Muscle of back (tissue), 11 donors: ENCODE measurements around the gene THRB. TPM values are rescaled to one million over a fixed set of nuclear protein-coding genes. Genes with fewer than 3 reads are reported as not detected.
"Not testable (repeated sequence)": the region's sequence is repeated elsewhere in the genome, so short reads cannot be mapped to it uniquely, and the experiment has no call there.

Experiments
- DNase-seq, 3 donors: peaks; one replicate each; pipeline versions ENCODE4 v3.0.0 to v3.0.0-alpha.2; 2013
- polyA plus RNA-seq, 10 donors: library from polyadenylated mRNA; unstranded; fragments of 120-200 nt; gene quantifications; one replicate each; pipeline ENCODE4 v1.2.1, GENCODE V29; 2013; ENCODE audit not compliant: insufficient read length in 10 of 10

Gene THRB
- polyA plus RNA-seq, 10 donors, result 0.88 to 5.3 (median 1.3) TPM

DNA sequence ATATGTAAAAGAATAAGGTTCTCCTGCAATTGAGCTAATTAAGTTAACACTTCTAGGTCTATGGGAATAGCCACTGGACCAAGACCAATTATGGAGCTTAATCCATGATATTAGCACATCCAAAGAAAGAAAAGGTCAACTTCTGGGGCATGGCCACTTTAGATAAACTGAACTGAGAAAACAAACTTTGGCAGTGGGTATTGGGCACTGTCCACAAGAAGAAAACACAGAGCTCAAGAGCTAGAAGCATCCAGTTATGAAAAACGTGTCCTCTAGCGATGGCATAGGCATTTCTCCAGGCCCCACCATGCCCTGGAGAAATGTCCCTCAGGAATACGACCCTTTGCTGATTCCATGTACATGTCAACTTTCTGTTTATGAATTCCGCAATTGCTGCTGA lies 87.8 kb downstream of the THRB start:
- no peak for DNase-seq

DNA sequence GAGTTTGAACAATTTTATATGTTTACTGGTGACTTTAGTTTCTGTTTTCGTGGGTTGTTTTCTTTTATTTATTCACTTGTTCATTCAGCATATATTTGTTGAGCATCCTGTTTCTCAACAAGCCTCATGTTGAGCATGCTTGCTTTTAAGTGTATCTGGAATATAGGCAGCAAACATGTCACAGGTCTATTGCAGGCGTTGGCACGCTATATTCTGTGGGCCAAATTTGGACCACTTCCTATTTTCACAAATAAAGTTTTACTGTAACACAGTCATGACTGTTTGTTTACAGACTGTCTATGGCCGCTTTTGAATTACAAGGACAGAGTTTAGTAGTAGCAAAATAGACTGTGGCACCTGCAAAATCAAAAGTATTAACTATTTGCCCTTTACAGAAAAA lies 89.6 kb downstream of the THRB start:
- no peak for DNase-seq

DNA sequence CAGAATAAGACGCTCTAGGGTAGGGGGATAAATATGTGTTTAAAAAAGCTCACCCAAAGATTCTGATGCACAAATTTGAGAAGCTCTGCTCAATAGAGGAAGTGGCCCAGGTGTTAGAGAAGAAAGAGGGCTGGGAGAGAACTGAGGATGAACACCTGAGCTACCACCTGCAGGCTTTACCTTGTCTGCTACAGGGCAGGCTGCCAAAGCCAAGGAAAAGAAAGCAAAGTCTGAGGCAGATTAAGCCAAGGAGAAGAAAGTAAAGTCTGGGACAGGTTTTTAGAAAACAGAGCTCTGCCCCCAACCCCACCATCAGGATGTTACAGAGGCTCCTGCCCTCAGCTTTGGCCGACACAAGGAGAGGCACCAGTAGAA lies 92.9 kb downstream of the THRB start:
- DNase-seq, result no peak

DNA sequence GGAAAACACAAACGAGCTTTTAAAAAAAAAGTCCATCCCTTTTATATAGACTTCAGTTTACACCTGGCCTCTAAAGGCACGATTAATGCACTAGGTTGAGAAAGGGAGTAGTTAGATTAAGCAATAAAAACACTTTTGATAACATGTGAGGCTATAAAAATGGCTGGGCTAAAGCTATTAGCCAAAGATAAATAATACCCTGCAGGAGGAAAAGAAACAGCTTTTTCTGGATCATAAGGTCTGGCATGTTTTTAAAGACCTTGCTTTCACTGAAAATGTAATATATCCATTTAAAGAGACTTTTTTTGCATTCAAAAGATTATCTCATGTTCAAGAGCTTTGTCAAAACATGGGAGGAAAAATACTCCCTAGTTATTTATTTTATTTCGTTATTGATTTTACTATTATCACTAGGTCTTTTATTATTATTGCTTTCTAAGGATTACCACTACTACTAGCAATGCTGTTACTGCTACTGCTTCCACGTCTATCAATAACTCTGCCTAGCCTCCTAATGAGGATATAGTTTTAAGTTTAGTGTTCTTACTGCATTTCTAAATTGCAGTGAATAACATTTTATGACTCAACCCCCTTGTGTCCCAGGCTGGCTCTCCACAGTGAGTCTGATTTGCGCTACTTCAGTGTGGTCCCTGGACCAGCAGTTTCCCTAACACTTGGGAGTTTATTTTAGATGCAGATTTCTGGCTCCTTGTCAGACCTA lies 93.4 kb downstream of the THRB start:
- no peak for DNase-seq

DNA sequence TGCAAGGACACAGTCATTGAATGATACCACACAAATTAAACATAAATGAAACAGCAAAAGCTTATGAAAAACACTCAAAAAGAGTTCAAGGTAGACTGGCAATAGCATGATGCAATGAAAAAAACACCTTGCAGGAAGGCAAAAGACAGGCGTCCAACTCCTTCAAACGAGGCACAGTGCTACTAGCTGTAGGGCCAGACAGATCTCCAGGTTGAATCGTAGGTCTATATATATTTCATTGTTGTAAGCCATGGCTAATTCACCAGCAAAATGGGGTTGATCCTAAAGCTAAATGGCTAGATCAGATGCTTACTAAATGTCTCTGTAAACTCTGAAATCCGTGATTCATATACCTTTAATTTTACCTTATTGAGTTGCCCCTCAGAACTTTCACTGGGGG lies 94.2 kb downstream of the THRB start:
- DNase-seq, result no peak

DNA sequence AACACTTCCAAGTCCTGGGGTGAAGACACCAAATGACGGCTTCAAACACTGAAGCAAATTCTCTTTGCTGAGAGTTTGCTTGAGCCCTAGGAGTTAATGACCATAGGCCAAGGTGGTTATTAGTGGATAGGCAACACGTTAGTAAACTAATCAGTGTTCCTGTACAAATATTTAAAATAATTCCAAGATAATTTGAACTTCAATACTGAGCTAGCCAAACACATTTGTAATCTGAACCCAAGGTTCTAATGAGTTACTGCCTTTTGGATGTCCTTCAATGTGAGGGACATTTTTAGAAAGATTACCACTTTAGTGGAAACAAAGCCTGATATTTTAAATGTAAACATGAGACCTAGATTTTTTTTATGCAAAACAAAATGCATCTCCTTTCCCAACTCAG lies 94.6 kb downstream of the THRB start:
- no peak for DNase-seq

DNA sequence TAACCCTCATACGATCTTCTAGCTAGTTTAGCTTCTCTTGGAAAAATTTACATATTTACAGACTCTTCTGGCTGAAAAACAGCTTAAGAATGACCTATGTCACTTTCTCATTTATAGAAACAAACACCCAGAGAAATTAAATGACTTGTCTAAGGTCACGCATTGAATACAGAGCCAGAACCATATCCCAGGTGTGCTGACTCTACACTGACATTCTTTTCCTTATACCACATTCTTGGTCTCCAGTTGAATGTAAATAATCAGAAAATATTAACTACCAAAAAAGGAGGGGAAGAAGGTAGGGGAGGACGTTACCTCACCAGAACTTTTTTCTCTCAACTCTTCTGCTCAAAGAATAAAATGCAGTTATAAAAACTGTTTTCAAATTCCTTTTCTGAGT lies 95.0 kb downstream of the THRB start:
- DNase-seq, result no peak

DNA sequence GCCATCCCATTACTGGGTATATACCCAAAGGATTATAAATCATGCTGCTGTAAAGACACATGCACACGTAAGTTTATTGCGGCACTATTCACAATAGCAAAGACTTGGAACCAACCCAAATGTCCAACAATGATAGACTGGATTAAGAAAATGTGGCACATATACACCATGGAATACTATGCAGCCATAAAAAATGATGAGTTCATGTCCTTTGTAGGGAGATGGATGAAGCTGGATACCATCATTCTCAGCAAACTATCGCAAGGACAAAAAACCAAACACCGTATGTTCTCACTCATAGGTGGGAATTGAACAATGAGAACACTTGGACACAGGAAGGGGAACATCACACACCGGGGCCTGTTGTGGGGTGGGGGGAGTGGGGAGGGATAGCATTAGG lies 95.9 kb downstream of the THRB start:
- DNase-seq, result not testable (repeated sequence)

DNA sequence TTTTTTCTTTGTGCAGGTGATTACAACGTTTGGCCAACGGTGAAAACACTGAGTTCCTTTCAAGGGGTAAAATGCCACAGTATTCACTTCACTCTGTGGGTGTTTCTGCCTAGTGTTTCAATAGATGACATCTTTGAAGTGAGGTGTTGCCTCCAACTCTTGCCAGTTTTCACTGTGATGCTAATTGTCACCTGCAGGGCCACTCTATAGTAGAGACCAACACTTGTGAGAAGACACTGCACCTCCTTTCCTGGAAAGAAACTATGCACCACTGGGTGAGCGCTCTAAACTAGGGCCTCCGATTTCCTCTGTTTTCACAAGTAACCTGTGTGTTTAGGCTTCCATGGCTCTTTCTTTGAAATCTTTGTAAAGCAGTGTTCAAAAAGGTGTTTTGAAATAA lies 98.3 kb downstream of the THRB start:
- DNase-seq, result no peak

DNA sequence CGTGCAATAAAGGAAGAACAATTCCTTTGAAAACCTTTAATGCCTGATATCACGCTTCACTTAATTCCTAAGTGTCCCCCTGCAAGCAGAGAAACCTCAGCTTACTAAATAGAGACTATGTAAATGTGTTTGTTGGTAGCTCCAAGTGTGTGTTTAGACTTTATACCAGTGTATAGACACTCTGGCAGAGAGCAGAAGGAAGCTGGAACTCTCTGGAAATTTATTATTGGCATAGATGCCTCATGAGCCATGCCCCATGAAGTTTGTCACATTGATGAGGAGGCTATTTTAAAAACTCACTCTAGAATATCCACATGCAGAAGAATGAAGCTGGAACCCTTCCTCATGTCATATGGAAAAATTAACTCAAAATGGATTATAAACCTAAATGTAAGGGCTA lies 99.9 kb downstream of the THRB start:
- no peak for DNase-seq

DNA sequence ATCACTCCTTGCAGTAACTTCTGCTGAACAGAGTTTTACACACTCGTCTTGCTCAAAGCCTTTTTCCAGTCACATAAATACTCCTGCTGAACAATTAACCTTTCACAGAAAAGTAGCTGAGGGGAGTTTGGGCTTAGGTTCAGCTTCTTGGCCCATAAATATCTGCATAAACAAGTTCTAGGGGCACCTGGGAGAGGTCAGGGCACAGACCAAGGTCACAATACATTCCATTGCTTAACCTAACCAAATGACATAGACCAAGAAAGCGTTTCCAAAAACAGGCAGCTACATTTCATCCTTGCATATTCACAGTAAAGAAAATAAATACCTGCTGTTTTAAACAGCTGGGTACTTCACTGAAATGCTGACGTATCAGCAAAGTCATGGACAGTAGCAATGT lies 101.3 kb downstream of the THRB start:
- no peak for DNase-seq

DNA sequence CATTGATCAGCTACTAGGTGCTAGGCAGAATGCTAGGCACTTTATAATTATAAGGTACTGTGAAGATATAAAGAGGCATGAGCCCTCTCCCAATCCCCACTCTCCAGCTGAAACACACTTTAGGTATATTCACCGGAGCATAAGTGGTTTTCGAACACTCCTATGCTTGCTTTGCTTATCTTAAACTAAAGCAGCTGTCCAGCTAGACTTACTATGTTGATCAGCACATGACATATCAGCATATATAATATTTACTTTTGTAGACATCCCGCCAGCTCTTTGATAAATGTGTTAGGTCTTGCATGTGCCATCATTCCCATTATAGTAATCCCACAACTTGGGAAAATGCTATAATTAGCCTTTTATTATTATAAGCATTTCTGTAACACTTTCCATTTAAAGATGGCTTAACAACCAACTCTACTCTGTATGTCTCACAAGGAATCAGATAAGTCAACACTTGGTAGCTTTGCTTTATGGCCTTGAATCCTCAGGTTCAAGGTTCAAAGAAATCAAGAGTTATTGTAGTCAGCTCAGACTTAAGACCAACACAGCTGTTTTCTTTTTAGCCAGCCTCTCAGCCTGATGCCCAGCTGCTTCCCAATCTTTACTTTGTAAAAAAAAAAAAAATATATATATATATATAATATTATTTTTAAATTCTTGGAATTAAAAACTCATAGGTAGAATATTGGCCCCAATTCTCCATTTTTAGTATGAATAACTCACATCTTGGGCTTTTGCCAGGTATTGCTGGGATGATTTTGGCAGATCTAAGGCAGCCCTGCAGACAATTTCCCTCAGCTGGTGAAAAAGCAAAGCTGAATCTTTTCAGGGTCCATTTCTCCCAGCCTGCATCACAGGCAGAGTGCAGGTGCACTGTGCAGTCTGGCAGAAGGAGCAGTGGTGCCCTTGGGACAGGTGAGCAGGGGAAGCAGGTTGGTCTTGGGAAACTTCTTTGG lies 104.2 kb downstream of the THRB start:
- DNase-seq, result peak in 1 of 3 donors; percentile 32

DNA sequence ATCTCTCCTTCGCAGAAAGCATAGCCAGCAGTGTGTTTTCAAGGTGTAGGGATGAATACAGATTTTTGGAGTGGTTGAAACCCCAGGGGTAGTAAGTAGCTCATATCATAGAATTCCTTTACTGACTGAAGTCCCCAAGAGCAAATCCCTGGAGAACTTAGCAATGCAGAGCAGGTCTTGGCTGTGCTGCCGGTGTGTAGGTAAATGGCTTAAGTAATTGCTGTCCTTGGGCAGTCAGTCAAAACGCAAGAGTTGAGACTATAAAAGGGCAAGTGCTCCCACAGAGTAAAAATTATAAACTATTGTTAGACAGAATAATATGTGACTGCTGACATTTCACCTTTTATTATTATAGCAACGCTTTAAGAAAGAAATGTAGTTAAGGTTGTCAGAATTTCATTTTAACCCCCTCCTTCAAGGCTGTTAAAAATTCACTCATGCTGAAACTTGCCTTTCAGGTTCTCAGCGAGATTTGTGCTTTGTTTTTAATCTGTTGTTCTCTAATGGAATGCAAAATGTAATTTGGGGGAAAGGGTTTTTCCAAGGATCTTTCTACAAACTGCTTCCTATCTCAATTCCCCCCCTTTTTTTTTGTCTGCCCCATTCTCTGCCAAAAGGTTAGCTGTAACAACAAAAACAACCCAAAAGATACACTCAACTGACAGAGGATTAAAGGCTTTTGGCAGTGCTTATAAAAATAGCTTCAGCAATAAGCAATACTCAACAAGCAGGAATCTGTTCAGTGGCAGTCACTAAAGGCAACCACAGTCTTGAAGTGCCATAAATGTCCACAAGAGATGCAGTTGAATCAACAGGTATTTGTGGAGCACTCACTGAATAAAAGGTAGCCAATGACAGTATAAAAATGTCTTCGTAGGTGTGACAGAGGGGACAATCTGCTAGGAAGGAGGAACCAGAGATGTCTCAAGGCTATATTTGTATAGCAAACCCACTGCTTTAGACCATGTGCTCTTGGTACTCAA lies 105.3 kb downstream of the THRB start:
- DNase-seq, result peak in 1 of 3 donors; percentile 36

DNA sequence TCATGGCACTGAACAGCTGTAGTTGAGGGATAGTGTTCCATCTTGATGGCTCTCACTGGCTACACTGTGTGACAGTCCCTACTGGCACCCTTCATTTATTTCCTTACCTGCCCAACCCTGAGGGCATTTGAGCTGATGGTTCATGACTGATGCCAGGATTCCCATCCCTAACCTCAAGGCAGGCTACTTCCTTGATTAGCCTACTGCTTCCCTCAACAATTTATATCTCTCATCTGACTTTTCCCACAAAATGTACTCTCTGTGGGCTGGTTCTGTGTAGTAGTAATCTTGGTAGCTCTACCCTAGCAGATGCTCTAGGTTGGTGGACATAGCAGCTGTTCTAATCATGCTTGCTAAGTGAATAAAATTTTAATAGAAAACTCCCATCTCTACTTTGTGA lies 106.0 kb downstream of the THRB start:
- DNase-seq, result no peak

DNA sequence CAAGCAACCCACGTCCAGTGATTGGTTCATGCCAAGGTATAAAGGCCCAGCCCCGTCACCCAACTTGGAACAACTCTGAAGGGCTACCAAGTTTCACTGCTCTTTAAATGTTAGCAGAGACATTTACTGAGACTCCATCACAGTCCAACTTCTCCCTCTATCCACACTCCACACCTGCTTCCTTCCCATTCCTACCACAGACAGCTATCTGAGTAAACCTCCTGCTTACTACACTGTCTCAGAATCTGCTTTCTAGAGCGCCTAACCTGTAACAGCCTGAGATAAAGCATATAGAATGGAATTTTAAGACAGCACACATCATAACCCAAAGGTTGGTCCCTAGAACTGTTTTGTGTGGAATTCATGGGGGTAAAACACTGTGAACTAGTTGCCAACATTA lies 106.5 kb downstream of the THRB start:
- no peak for DNase-seq

DNA sequence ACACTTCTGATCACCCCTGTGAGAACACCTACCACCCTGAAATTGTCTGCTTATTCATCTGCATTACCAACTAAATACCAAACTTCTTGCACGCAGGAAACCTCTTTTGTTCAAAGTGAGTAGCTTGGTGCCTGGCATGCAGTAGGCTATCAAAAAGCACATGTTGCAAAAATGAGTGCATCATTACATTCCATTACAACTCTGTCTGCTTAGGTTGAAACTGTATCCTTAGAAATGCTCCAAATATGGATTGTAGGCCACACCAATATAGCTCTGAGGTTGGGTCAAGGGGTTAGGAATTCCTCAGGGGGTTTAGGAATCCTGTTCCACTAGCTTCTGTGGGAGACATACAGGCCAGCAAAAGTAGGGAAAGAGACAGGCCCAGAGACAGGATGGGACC lies 107.2 kb downstream of the THRB start:
- peak in 1 of 3 donors; percentile 67 for DNase-seq

DNA sequence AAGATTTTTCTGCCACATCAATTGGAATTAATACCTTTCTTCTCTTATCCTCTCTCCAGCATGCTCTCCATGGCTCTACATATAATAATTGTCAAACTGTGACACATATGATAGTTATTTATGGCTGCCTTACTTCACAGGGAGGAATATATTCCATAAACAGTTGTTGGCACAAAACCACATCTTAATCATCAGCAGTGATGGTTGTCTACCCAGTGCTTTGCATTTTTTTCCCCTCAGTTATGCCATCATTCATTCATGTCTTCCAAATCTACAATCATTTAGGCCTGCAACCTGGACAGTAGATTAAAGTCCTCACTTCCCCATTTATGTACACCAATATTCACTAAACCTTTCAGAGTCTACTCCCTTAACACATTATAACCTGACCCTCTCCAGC lies 107.7 kb downstream of the THRB start:
- DNase-seq, result peak in 1 of 3 donors; percentile 25

DNA sequence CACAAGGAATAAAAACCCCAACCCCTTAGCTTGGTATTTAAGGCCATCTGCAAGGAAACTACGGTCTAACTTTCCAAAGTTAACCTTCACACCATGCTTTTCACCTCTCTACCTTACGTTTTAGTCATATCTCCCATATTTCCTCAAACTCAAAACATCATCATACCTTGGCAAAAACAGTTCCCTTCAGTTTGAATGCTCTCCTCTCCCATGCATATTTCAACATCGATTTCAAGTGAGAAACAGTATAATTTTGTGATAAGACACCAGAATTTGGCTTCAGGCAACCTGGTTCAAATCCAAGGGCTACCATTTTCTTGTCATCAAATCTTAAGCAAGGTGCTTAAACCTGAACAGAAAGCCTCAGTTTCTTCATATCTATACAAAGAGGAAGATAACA lies 108.2 kb downstream of the THRB start:
- no peak for DNase-seq

DNA sequence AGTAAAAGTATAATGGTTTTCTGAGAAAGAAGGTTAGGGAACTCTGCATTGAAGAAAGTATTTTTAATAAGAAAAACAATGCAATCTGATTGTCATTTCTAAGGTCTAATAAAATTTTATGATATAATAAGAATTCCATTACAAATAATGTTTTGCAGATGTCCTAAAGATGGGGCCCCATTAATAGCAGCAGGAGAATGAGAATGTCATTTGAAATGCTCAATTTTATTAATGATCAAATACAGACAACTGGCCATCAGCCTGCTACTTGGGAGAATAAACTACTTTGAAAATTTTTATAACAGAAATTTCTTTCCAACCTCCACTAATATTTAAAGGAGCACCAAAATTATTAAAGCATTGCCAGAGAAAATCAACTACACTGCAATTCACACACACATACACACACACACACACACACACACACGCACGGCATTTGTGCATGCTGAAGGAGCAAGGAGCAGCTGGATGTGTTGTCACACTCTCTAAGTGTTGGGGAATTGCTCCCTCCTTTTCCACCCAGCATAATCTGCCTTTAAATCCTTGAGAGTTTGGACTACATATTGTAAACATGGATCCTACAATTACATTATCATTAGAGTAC lies 109.5 kb downstream of the THRB start:
- peak; percentile 25 to 68 (median 40) for DNase-seq

DNA sequence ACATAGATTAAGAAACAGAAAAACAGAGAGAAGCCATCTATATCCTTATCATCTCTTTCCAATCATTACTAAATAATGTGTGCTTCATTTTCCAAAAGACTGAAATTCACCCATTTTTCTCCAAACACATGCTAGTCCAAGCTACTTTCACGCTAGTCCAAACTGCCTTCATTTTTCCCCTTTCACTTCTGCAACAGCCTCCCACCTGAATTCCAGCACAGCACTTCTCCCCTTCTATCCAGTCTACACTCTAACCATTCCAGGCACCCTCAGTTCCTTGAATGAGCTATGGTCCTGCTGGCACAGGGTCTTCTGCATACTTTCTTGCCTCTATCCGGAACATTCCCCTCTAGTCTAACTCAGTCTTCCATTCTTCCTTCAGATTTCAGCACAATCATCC lies 112.0 kb downstream of the THRB start:
- DNase-seq, result no peak

DNA sequence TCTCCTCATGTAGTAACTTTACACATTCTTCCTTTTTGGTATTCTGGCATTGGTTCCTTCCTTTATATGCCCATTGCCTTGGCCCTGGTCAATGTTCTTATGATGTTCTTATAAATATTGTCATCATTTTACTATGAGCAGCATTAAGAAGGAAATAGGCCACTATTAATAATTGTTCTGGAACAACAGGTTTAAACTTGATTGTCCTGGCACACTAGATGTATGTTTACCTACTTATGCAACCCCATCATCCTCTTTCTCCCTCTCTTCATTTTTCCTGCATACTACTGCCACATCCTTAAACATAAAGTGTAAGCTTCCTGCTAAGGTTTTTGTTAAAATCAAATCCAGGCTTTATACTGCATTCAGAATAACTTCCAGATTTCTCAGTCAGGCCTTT lies 114.7 kb downstream of the THRB start:
- no peak for DNase-seq

DNA sequence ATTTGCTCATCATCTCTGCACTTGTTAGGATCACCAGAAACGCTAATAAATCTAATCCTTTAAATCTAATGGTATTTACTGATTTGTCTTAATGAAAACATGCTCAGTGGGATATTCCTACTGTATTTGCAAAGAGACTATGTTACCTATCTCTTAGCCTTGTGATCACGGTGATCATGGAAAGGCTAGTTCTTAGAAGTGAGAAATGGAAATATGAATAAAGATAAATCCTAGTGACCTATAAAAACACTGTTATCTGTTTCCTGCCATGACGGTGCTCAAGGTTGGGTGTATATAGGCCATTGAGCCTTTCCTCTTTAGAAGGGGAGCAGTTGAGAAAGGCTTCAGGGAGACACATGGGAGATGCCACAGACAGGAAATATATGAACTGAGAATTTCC lies 116.3 kb downstream of the THRB start:
- DNase-seq, result no peak
